Suppressor macrophage treated with lipopolysaccharide for 4 hours (primary cell): ENCODE measurements around the gene WDR18.

Source experiments
- DNase-seq: peaks from one replicate; pipeline ENCODE4 v3.0.0-alpha.2; 2020

Gene WDR18

DNA sequence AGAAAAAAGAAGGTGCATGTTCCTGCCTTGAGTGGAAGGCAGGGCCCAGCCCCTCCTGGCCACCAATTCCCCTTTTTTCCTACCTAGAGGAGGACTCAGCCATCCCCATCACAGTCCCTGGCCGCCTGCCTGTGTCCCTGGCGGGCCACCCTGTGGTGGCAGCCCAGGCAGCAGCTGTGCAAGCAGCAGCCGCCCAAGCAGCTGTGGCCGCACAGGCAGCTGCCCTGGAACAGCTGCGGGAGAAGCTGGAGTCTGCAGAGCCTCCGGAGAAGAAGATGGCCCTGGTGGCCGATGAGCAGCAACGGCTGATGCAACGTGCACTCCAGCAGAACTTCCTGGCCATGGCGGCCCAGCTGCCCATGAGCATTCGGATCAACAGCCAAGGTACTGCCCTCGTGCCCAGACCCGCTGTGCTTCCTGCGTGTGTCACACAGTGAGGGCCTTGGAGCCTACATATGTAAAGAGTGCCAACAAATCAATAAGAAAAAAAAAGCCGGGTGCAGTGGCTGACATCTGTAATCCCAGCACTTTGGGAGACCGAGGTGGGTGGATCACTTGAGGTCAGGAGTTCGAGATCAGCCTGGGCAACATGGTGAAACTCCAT lies 17.6 kb upstream of the WDR18 start:
- DNase-seq = no peak

- DNase-seq = no peak
Observed at GRCh38 chr19:970695-971094, 13.4 kb upstream of the WDR18 start.

GRCh38 chr19:971795-972194 lies 12.3 kb upstream of the WDR18 start:
- no peak for DNase-seq

- no peak for DNase-seq
Observed at GRCh38 chr19:972281-972680, 11.9 kb upstream of the WDR18 start.

- DNase-seq = no peak
Observed at GRCh38 chr19:973726-974563, 10.2 kb upstream of the WDR18 start.

- DNase-seq = no peak
Observed at GRCh38 chr19:974564-975257, 9.4 kb upstream of the WDR18 start.

DNA sequence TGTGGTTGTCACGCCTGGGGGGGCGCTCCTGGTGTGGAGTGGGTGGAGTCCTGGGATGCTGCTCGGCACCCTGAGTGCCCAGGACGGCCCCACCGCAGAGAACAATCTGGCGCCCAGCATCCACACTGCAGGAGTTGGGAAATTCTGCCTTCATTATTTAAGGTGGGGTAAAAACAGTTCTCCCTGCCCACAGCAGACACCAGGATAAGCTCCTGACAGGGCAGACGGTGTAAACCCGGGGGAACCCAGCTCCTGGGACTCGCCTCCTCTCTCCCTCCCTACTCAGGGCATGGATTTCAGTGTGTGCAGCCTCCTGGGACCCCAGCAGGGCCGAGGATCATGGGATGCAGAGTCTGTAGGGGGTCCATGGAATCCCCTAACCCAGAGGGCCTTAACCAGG lies 7.7 kb upstream of the WDR18 start:
- no peak for DNase-seq

GRCh38 chr19:977058-977464 lies 7.1 kb upstream of the WDR18 start:
- DNase-seq = no peak

- no peak for DNase-seq
Observed at GRCh38 chr19:979318-979741, 4.8 kb upstream of the WDR18 start.

DNA sequence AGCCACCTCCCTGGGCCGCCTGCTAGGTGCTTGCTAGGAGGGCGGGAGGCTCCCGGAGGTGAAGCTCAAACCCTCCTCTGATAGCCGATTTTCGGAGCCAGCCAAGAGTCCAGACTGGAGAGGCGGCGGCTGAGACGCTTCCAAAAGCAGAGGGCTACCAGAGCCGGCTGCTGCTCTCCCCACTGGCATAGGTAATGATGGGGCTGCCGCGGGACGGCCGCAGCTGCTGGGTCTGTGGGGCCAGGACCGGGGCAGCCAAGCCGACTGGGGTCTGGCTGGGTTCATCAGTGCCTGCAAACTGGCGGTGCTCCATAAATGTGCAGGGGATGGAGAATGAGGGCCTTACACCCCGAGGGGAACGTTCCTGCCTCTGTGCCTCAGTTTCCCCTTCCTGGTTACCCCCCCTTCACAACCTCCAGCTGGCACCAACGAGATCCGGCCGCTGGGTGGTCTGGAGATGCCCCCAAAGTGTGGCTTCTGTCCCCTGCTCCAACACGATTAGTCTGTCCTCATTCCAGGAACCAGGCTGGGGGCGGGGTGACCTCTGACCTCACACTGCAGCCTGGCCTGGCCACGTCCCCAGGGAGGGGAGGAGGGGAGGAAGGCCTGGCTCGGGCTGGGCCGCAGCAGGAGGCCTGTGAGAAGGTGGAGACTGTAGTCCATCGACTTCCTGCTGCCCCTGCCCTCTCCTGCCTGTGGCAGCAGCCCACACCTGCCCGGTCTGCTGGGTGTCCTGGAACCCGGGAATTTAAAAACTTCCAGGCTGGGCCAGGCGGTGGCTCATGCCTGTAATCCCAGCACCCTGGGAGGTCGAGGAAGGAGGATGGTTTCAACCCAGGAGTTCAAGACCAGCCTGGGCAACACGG lies 3.8 kb upstream of the WDR18 start:
- peak; percentile 17 for DNase-seq

DNA sequence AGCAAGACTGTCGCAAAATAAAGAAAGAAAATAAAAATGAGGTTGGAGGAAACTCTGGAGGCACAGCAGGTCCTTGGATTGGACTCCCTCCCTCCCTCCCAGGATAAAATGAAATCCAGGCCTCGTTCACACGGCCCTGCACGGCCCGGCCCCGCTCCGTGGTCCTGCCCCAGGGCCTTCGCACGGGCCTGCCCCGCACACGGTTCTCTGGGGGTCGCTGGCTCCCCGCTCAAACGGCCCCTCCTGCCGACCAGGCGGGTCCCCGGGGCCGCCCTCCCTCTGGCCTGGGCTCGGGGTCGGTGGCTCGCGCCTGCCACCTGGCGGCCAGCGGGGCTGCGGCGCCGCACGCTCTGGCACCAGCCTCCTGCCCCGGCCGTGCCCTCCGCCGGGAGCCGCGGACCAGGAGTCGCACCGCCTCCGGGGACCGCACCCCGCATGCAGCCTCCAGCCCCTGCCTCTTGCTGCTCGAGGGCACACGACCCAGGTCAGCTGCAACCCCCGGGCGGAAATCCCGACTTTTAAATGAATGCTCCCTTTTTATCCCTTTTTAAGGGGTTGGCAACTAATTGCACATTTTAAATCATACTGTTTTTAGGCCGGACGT lies 1.5 kb upstream of the WDR18 start:
- peak; percentile 82 for DNase-seq

- DNase-seq = no peak
Observed at GRCh38 chr19:986083-986482, 1.9 kb downstream of the WDR18 start.

DNA sequence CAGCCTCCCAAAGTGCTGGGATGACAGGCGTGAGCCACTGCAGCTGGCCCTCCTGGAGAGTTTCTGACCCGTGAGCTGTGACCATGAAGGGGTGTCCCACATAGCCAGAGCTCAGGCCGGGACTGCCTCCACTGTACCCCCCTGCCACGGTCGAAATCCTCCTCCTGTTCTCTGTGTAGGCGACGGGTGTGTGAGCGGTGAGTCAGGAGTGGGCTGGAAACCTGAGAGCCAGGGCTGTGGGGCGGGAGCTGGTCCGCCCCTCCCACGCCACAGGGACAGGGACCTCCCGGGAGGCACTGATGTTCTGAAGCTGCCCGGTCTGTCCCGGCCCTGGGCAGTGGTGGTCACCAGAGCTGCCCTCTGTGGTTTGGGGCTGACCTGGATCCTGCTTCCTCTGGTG lies 3.9 kb downstream of the WDR18 start:
- DNase-seq = no peak

- DNase-seq = no peak
Observed at GRCh38 chr19:988510-988909, 4.4 kb downstream of the WDR18 start.

- no peak for DNase-seq
Observed at GRCh38 chr19:989381-990081, 5.4 kb downstream of the WDR18 start.

DNA sequence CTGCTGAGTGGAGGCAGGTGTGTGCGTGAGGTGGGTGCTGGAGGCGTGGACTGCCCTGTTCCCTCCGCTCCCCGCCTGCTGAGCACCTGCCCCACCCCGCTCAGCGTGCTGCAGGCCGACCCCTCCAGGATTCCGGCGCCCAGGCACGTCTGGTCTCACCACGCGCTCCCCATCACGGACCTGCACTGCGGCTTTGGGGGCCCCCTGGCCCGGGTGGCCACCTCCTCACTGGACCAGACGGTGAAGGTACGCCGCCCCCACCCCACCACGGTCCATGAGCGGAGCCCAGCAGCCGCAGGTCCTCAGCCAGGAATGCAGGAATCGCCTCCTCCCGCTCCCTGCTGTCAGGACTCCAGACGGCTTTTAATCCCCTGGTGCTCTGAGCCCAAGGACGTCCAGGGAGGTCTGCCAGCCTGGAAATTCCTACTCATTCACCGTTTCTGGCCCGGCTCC lies 6.0 kb downstream of the WDR18 start:
- DNase-seq = no peak

DNA sequence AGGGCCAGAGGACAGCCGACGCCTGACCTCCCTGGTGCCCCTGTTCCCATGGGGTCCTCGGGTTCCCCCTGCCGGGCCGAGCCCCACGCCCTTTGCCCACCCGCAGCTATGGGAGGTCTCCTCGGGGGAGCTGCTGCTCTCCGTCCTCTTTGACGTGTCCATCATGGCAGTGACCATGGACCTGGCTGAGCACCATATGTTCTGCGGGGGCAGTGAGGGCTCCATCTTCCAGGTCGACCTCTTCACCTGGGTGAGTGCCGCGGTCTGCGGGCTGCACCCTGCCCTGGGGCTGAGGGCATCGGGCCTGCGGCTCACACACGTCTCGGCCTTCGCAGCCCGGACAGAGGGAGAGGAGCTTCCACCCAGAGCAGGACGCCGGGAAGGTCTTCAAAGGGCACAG lies 6.6 kb downstream of the WDR18 start:
- no peak for DNase-seq

DNA sequence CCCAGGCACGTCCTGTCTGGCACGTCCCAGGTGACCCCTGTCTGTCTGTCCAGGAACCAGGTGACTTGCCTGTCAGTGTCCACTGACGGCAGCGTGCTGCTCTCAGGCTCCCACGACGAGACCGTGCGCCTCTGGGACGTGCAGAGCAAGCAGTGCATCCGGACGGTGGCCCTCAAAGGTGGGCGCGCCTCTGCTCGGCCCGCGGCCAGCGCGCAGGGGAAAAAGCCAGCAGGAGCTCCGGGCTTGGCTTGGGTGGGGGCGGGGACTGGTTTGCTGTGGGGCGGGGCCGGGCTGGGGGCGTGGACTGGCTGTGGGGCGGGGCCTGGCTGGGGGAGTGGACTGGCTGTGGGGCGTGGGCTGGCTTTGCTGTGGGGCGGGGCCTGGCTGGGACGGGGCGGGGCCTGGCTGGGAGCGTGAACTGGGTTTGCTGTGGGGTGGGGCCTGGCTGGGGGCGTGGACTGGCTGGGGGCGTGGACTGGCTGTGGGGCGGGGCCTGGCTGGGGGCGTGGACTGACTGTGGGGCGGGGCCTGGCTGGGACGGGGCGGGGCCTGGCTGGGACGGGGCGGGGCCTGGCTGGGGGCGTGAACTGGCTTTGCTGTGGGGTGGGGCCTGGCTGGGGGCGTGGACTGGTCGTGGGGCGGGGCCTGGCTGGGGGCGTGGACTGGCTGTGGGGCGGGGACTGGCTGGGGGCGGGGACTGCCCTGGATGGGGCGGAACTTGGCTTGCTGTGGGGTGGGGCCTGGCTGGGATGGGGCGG lies 7.2 kb downstream of the WDR18 start:
- DNase-seq = peak; percentile 53

DNA sequence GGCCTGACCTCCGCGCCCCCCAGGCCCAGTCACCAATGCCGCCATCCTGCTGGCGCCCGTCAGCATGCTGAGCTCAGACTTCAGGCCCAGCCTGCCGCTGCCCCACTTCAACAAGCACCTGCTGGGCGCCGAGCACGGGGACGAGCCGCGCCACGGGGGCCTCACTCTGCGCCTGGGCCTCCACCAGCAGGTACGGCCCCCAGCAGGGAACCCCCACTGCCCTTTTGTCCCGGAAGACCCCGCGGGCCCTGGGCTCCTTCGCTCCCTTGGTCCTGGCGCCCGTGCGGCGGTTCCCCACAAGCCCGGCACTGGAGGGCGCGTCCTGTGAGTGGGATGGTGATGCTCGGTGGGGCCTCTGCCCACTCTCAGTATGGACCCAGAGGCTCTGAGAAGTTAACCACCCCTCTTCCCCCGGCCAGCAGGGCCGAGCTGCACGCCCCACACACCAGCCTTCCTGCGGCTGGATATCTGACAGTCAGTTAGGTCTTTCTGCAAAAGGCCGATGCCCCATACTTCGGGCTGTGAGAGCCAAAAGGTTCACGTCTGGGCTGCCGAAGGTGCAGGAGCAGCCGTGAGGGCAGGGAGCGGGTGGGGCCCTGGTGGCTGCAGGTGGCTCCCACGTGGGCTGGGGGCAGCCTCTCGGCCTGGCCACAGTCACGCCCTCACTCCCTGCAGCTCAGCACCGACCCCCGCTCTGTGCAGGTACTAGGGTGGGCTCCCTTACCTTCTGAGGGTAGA lies 8.0 kb downstream of the WDR18 start:
- no peak for DNase-seq

DNA sequence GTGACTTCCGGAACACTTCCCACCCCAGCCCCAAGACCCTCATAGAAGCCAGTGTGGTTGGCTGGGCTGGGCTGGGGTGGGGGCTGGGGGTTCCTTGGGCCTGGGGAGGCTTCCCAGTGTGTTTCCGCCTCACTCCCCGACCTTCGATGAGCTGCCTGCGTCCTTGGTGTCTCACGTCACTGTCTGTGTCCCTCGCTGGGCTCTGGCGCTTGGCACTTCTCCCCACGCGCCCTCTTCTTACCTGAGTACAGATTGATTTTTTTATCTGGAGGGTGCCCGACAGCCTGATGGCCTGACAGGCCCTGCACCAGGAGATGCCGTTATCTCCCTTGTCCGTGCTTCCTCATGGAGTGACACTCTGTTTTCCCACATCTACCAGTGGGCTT lies 8.5 kb downstream of the WDR18 start:
- no peak for DNase-seq
